ENCODE results near the gene WWOX. TPM values are rescaled to one million over a fixed set of nuclear protein-coding genes. Genes with fewer than 3 reads are reported as not detected.

The WWOX gene
- total and polyA plus RNA-seq, 2 of the 13 experiments (the other 11 are each of a cell fraction or from before 2014, with no cell fraction given) = 9.1 to 37.4 TPM

DNA sequence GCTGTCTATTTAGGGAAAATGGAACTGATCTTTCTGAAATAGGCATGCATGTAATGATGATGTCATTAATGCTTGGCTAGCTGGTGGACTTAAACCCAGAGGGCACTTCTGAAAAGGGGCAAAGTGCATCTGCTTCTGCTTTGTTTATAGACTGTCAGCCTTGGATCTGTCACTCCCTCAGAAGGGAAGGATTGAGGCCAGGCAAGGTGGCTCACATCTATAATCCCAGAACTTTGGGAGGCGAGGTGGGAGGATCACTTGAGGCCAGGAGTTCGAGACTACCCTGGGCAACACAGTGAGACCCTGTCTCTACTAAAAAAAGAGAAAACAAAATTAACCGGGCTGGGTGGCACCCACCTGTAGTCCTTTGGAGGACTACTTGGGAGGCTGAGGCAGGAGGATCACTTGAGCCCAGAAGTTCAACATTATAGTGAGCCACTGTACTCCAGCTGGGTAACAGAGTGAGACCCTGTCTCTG lies 185.5 kb downstream of the WWOX start (continued):
- TF ChIP-seq, protein P1, sequence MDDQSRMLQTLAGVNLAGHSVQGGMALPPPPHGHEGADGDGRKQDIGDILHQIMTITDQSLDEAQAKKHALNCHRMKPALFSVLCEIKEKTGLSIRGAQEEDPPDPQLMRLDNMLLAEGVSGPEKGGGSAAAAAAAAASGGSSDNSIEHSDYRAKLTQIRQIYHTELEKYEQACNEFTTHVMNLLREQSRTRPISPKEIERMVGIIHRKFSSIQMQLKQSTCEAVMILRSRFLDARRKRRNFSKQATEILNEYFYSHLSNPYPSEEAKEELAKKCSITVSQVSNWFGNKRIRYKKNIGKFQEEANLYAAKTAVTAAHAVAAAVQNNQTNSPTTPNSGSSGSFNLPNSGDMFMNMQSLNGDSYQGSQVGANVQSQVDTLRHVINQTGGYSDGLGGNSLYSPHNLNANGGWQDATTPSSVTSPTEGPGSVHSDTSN (CRISPR knock-in tag; IDR thresholded peaks at IDR 0.05; ENCODE audit: borderline replicate concordance) = no peak
- TF ChIP-seq, protein P2, sequence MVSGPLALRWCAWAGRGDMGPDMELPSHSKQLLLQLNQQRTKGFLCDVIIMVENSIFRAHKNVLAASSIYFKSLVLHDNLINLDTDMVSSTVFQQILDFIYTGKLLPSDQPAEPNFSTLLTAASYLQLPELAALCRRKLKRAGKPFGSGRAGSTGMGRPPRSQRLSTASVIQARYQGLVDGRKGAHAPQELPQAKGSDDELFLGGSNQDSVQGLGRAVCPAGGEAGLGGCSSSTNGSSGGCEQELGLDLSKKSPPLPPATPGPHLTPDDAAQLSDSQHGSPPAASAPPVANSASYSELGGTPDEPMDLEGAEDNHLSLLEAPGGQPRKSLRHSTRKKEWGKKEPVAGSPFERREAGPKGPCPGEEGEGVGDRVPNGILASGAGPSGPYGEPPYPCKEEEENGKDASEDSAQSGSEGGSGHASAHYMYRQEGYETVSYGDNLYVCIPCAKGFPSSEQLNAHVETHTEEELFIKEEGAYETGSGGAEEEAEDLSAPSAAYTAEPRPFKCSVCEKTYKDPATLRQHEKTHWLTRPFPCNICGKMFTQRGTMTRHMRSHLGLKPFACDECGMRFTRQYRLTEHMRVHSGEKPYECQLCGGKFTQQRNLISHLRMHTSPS (CRISPR knock-in tag; IDR thresholded peaks at IDR 0.05; ENCODE audit: low read depth) = no peak
- TF ChIP-seq CHD4 (IDR thresholded peaks at IDR 0.05; ENCODE audit: borderline replicate concordance, low read length) (peak; percentile 97; the same call in 1 of the 2 replicates), HOXD1 (CRISPR knock-in tag; IDR thresholded peaks at IDR 0.05) (no peak), MED13 (CRISPR knock-in tag; IDR thresholded peaks at IDR 0.05) (no peak), ZNF292 (CRISPR knock-in tag; IDR thresholded peaks at IDR 0.05; ENCODE audit: borderline replicate concordance, low read depth) (peak; percentile 54; the same call in 1 of the 2 replicates), ZSCAN25 (CRISPR knock-in tag; IDR thresholded peaks at IDR 0.05) (0 out of 2 replicates have a peak, but pooled peaks have one; percentile 32), ZNF20 (CRISPR knock-in tag; IDR thresholded peaks at IDR 0.05) (no peak), ZNF703 (CRISPR knock-in tag; IDR thresholded peaks at IDR 0.05; ENCODE audit: borderline replicate concordance) (no peak), KDM3A (CRISPR knock-in tag; IDR thresholded peaks at IDR 0.05; ENCODE audit: low read depth) (0 out of 2 replicates have a peak, but pooled peaks have one; percentile 57), CENPT (CRISPR knock-in tag; IDR thresholded peaks at IDR 0.05; ENCODE audit: low read depth) (no peak), ZNF577 (CRISPR knock-in tag; IDR thresholded peaks at IDR 0.05; ENCODE audit: borderline replicate concordance, low read depth) (no peak), HCFC1 (IDR thresholded peaks at IDR 0.05; ENCODE audit: low read depth, low read length) (no peak), AHR (CRISPR knock-in tag; IDR thresholded peaks at IDR 0.05) (0 out of 2 replicates have a peak, but pooled peaks have one; percentile 47), TOPORS (CRISPR knock-in tag; IDR thresholded peaks at IDR 0.05) (no peak), KMT2B (CRISPR knock-in tag; IDR thresholded peaks at IDR 0.05) (peak; percentile 30; the same call in 1 of the 2 replicates)
- TF ChIP-seq, protein P3, sequence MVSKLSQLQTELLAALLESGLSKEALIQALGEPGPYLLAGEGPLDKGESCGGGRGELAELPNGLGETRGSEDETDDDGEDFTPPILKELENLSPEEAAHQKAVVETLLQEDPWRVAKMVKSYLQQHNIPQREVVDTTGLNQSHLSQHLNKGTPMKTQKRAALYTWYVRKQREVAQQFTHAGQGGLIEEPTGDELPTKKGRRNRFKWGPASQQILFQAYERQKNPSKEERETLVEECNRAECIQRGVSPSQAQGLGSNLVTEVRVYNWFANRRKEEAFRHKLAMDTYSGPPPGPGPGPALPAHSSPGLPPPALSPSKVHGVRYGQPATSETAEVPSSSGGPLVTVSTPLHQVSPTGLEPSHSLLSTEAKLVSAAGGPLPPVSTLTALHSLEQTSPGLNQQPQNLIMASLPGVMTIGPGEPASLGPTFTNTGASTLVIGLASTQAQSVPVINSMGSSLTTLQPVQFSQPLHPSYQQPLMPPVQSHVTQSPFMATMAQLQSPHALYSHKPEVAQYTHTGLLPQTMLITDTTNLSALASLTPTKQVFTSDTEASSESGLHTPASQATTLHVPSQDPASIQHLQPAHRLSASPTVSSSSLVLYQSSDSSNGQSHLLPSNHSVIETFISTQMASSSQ (IDR thresholded peaks at IDR 0.05; ENCODE audit: low read depth) = peak; percentile 15; the same call in 1 of the 2 replicates
- TF ChIP-seq, protein P3 (CRISPR knock-in tag; IDR thresholded peaks at IDR 0.05; ENCODE audit: borderline replicate concordance) = no peak; the same call in 1 of the 2 replicates
- TF ChIP-seq, protein P4, sequence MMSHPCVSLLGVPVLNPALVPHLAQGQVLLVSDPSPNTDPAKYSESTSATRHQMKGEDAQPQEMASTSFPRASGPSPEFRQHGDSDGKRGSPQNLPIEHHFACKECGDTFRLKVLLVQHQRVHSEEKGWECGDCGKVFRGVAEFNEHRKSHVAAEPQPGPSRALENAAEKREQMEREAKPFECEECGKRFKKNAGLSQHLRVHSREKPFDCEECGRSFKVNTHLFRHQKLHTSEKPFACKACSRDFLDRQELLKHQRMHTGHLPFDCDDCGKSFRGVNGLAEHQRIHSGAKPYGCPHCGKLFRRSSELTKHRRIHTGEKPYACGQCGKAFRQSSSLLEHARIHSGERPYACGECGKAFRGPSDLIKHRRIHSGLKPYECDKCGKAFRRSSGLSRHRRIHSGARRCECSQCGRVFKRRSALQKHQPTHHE (CRISPR knock-in tag; IDR thresholded peaks at IDR 0.05; ENCODE audit: borderline replicate concordance) = no peak
